ENCODE data around the gene SLC50A1.

DNA sequence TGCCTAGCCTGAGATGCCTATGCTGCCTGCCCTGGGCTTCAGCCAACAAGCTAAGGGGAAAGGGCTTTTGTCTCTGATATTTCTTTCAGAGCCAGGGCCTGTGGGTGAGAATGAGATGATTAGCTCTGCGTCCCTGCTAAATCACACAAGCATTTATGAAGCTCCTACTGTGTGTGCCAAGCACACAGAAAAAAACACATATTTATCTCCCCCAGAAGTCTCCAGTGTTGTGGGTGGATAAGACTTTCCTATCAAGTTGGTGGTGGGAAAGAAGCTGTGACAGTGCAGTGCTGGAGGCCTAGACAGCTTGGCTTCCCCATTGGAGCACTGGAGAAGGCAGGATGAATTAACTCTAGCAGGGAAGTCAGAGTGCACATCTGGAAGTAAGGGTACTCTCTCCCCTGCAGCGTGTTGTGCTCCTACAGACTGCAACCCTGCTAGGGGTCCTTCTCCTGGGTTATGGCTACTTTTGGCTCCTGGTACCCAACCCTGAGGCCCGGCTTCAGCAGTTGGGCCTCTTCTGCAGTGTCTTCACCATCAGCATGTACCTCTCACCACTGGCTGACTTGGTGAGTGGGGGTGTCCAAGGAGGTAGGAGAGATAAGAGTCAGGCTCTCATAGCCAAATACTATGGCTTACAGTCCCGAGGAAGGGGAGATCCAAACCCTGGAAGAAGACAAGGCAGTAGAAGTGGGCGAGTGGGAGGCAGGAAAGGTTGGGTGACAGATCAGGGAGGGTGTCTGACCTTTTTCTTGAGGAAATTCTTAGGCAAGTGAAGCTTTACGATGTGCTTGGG, 1.7 kb downstream of the SLC50A1 start:
- TF ChIP-seq EZH2 (optimal IDR thresholded peaks at IDR 0.05; ENCODE audit: low read depth, low read length) (no peak), EZH2phosphoT487 (IDR thresholded peaks at IDR 0.05; ENCODE audit: low read length) (no peak)
- TF ChIP-seq, protein P1, sequence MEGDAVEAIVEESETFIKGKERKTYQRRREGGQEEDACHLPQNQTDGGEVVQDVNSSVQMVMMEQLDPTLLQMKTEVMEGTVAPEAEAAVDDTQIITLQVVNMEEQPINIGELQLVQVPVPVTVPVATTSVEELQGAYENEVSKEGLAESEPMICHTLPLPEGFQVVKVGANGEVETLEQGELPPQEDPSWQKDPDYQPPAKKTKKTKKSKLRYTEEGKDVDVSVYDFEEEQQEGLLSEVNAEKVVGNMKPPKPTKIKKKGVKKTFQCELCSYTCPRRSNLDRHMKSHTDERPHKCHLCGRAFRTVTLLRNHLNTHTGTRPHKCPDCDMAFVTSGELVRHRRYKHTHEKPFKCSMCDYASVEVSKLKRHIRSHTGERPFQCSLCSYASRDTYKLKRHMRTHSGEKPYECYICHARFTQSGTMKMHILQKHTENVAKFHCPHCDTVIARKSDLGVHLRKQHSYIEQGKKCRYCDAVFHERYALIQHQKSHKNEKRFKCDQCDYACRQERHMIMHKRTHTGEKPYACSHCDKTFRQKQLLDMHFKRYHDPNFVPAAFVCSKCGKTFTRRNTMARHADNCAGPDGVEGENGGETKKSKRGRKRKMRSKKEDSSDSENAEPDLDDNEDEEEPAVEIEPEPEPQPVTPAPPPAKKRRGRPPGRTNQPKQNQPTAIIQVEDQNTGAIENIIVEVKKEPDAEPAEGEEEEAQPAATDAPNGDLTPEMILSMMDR (IDR thresholded peaks at IDR 0.05; ENCODE audit: low read length), result no peak

All from MM.1S (cell line).